ENCODE results near the gene SIPA1L3. TPM values are rescaled to one million over a fixed set of nuclear protein-coding genes. Genes with fewer than 3 reads are reported as not detected.

Gene SIPA1L3
- total and polyA plus RNA-seq, 2 of the 13 experiments (the other 11 are each of a cell fraction or from before 2014, with no cell fraction given): 5.5 to 7.7 TPM

DNA sequence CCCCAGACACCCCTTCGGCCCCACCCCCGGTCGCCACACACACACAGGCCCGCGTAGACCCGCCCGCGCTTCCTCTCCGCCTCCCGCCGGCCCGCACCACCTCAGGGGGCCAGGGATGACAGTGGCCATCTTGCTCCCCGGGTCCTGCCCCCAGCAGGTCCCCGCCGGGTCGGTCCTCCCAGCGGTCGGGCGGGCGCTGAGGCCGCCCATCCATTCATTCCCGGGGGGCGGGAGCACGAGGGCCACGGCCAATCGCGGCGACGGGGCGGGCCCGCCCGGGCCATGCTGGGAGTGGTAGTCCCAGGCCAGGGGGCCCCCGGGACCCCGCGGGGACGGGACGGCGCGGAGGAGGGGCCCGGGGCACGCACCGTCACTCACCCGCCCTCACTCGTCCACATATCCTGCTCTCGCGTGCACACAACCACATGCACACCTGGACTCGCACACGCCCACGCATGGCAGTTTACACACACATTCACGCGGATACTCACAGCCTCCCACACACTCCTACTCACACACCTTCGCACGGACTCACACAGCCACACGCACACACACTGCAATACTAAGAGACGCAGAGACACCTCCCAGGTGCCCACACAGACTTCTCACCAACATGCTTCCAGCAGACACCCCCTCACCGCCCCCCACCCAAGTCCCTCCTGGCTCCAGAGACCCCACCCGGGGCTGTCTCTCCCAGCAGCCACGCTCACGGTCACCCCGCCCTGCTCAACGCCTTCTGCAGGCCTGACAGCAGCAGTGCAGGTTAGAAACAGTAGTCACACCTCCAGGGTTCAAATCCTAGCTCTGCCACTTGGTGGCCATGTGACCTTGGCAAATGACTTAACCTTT, 317.2 kb downstream of the SIPA1L3 start, which contains the start of gene DPF1 (continued):
- TF ChIP-seq SAP130 (CRISPR knock-in tag; IDR thresholded peaks at IDR 0.05; ENCODE audit: low read depth) (peak; percentile 82), ZNF737 (CRISPR knock-in tag; IDR thresholded peaks at IDR 0.05; ENCODE audit: borderline replicate concordance) (no peak), HNRNPK (IDR thresholded peaks at IDR 0.05; ENCODE audit: low read depth, low read length, poor library complexity, severe bottlenecking) (peak; percentile 35), FOXA3 (CRISPR knock-in tag; IDR thresholded peaks at IDR 0.05) (peak; percentile 31; the same call in 1 of the 2 replicates), RBFOX2 (IDR thresholded peaks at IDR 0.05; ENCODE audit: low read depth, low read length) (peak; percentile 45; the same call in 1 of the 2 replicates), ARHGAP35 (CRISPR knock-in tag; IDR thresholded peaks at IDR 0.05; ENCODE audit: borderline replicate concordance) (0 out of 2 replicates have a peak, but pooled peaks have one; percentile 37), HNRNPLL (IDR thresholded peaks at IDR 0.05; ENCODE audit: low read depth, low read length, poor library complexity, severe bottlenecking) (peak; percentile 14)
- TF ChIP-seq, protein P1, sequence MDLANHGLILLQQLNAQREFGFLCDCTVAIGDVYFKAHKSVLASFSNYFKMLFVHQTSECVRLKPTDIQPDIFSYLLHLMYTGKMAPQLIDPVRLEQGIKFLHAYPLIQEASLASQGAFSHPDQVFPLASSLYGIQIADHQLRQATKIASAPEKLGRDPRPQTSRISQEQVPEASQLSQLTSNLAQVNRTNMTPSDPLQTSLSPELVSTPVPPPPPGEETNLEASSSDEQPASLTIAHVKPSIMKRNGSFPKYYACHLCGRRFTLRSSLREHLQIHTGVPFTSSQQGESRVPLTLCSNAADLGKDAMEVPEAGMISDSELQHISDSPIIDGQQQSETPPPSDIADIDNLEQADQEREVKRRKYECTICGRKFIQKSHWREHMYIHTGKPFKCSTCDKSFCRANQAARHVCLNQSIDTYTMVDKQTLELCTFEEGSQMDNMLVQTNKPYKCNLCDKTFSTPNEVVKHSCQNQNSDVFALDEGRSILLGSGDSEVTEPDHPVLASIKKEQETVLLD (CRISPR knock-in tag; IDR thresholded peaks at IDR 0.05; ENCODE audit: low read depth): peak; percentile 49; the same call in 1 of the 2 replicates
- TF ChIP-seq, protein P2, sequence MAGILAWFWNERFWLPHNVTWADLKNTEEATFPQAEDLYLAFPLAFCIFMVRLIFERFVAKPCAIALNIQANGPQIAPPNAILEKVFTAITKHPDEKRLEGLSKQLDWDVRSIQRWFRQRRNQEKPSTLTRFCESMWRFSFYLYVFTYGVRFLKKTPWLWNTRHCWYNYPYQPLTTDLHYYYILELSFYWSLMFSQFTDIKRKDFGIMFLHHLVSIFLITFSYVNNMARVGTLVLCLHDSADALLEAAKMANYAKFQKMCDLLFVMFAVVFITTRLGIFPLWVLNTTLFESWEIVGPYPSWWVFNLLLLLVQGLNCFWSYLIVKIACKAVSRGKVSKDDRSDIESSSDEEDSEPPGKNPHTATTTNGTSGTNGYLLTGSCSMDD (CRISPR knock-in tag; IDR thresholded peaks at IDR 0.05): no peak
- TF ChIP-seq, protein P3, sequence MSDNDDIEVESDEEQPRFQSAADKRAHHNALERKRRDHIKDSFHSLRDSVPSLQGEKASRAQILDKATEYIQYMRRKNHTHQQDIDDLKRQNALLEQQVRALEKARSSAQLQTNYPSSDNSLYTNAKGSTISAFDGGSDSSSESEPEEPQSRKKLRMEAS (IDR thresholded peaks at IDR 0.05): 0 out of 2 replicates have a peak, but pooled peaks have one; percentile 74
- TF ChIP-seq, protein P4, sequence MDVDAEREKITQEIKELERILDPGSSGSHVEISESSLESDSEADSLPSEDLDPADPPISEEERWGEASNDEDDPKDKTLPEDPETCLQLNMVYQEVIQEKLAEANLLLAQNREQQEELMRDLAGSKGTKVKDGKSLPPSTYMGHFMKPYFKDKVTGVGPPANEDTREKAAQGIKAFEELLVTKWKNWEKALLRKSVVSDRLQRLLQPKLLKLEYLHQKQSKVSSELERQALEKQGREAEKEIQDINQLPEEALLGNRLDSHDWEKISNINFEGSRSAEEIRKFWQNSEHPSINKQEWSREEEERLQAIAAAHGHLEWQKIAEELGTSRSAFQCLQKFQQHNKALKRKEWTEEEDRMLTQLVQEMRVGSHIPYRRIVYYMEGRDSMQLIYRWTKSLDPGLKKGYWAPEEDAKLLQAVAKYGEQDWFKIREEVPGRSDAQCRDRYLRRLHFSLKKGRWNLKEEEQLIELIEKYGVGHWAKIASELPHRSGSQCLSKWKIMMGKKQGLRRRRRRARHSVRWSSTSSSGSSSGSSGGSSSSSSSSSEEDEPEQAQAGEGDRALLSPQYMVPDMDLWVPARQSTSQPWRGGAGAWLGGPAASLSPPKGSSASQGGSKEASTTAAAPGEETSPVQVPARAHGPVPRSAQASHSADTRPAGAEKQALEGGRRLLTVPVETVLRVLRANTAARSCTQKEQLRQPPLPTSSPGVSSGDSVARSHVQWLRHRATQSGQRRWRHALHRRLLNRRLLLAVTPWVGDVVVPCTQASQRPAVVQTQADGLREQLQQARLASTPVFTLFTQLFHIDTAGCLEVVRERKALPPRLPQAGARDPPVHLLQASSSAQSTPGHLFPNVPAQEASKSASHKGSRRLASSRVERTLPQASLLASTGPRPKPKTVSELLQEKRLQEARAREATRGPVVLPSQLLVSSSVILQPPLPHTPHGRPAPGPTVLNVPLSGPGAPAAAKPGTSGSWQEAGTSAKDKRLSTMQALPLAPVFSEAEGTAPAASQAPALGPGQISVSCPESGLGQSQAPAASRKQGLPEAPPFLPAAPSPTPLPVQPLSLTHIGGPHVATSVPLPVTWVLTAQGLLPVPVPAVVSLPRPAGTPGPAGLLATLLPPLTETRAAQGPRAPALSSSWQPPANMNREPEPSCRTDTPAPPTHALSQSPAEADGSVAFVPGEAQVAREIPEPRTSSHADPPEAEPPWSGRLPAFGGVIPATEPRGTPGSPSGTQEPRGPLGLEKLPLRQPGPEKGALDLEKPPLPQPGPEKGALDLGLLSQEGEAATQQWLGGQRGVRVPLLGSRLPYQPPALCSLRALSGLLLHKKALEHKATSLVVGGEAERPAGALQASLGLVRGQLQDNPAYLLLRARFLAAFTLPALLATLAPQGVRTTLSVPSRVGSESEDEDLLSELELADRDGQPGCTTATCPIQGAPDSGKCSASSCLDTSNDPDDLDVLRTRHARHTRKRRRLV (CRISPR knock-in tag; IDR thresholded peaks at IDR 0.05): no peak
- TF ChIP-seq, protein P5, sequence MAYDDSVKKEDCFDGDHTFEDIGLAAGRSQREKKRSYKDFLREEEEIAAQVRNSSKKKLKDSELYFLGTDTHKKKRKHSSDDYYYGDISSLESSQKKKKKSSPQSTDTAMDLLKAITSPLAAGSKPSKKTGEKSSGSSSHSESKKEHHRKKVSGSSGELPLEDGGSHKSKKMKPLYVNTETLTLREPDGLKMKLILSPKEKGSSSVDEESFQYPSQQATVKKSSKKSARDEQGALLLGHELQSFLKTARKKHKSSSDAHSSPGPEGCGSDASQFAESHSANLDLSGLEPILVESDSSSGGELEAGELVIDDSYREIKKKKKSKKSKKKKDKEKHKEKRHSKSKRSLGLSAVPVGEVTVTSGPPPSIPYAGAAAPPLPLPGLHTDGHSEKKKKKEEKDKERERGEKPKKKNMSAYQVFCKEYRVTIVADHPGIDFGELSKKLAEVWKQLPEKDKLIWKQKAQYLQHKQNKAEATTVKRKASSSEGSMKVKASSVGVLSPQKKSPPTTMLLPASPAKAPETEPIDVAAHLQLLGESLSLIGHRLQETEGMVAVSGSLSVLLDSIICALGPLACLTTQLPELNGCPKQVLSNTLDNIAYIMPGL (CRISPR knock-in tag; IDR thresholded peaks at IDR 0.05; ENCODE audit: borderline replicate concordance in 1 of 2, low read depth in 1 of 2): peak; percentile 25 to 65; a peak in 1 of 4 replicates
- TF ChIP-seq, protein P6, sequence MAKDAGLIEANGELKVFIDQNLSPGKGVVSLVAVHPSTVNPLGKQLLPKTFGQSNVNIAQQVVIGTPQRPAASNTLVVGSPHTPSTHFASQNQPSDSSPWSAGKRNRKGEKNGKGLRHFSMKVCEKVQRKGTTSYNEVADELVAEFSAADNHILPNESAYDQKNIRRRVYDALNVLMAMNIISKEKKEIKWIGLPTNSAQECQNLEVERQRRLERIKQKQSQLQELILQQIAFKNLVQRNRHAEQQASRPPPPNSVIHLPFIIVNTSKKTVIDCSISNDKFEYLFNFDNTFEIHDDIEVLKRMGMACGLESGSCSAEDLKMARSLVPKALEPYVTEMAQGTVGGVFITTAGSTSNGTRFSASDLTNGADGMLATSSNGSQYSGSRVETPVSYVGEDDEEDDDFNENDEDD (CRISPR knock-in tag; IDR thresholded peaks at IDR 0.05; ENCODE audit: borderline replicate concordance): peak; percentile 31; the same call in 1 of the 2 replicates
